Measurements from ENCODE around the gene SYNE1.

The SYNE1 gene

GRCh38 chr6:152420696-152421095 is 216.5 kb downstream of the SYNE1 start:
- DNase-seq = no peak

- no peak for DNase-seq
These were observed 218.6 kb downstream of the SYNE1 start for GRCh38 chr6:152418551-152418950.

- no peak for DNase-seq
These were observed 220.5 kb downstream of the SYNE1 start for GRCh38 chr6:152416652-152417051.

- no peak for DNase-seq
These were observed 232.1 kb downstream of the SYNE1 start for GRCh38 chr6:152404936-152405595.

GRCh38 chr6:152404086-152404857 is 232.9 kb downstream of the SYNE1 start:
- no peak for DNase-seq

GRCh38 chr6:152402791-152403190 is 234.4 kb downstream of the SYNE1 start:
- DNase-seq = no peak

- no peak for DNase-seq
These were observed 235.2 kb downstream of the SYNE1 start for GRCh38 chr6:152401978-152402377.

GRCh38 chr6:152399399-152399798 is 237.8 kb downstream of the SYNE1 start:
- no peak for DNase-seq

- no peak for DNase-seq
These were observed 238.2 kb downstream of the SYNE1 start for GRCh38 chr6:152398993-152399392.

- DNase-seq = no peak
These were observed 238.8 kb downstream of the SYNE1 start for GRCh38 chr6:152398316-152398715.

GRCh38 chr6:152394303-152394702 is 242.9 kb downstream of the SYNE1 start:
- no peak for DNase-seq

- no peak for DNase-seq
These were observed 245.8 kb downstream of the SYNE1 start for GRCh38 chr6:152391179-152391880.

- DNase-seq = no peak
These were observed 250.1 kb downstream of the SYNE1 start for GRCh38 chr6:152387091-152387490.

GRCh38 chr6:152386131-152386530 is 251.0 kb downstream of the SYNE1 start:
- no peak for DNase-seq

- no peak for DNase-seq
These were observed 255.9 kb downstream of the SYNE1 start for GRCh38 chr6:152380993-152381898.

GRCh38 chr6:152380351-152380767 is 256.8 kb downstream of the SYNE1 start:
- DNase-seq = no peak

- no peak for DNase-seq
These were observed 257.7 kb downstream of the SYNE1 start for GRCh38 chr6:152379423-152379822.

GRCh38 chr6:152378169-152378568 is 259.0 kb downstream of the SYNE1 start:
- no peak for DNase-seq

- DNase-seq = no peak
These were observed 262.0 kb downstream of the SYNE1 start for GRCh38 chr6:152375197-152375596.

GRCh38 chr6:152372945-152373344 is 264.2 kb downstream of the SYNE1 start:
- DNase-seq = no peak

- no peak for DNase-seq
These were observed 265.4 kb downstream of the SYNE1 start for GRCh38 chr6:152371775-152372174.

- no peak for DNase-seq
These were observed 268.2 kb downstream of the SYNE1 start for GRCh38 chr6:152368751-152369624.
